Neuronal stem cell (in vitro differentiated cells): Measurements from ENCODE around the gene KCTD12. TPM values are rescaled to one million over a fixed set of nuclear protein-coding genes. Genes with fewer than 3 reads are reported as not detected.
A peak's percentile ranks its signal among the peaks of the same experiment; 100 is the strongest.

Experiments
- DNase-seq: peaks from one replicate; pipeline ENCODE4 v3.0.0-alpha.2; 2013; ENCODE audit warnings: low spot score
- H2AFZ ChIP-seq: one replicate; pipeline ENCODE4 v1.6.1; 2013; ENCODE audit warnings: mild to moderate bottlenecking, low read length, inconsistent platforms
- H2AK5ac ChIP-seq: 2 replicates; pipeline ENCODE4 v1.6.1; 2013; ENCODE audit warnings: low read depth, mild to moderate bottlenecking, inconsistent platforms, low read length, moderate library complexity, mixed read lengths
- H2BK120ac ChIP-seq: 2 replicates; pipeline ENCODE4 v1.6.1; 2013; ENCODE audit warnings: low read depth, mild to moderate bottlenecking, inconsistent platforms, low read length, moderate library complexity, mixed read lengths
- H2BK12ac ChIP-seq: one replicate; pipeline ENCODE4 v1.6.1; 2013; ENCODE audit warnings: low read length, inconsistent platforms
- H2BK15ac ChIP-seq: 2 replicates; pipeline ENCODE4 v1.6.1; 2013; ENCODE audit warnings: mild to moderate bottlenecking, low read length, inconsistent platforms, mixed read lengths
- H2BK5ac ChIP-seq: one replicate; pipeline ENCODE4 v1.6.1; 2013; ENCODE audit warnings: inconsistent platforms, mild to moderate bottlenecking, low read length, moderate library complexity
- H3K14ac ChIP-seq: one replicate; pipeline ENCODE4 v1.6.1; 2013; ENCODE audit warnings: low read length, inconsistent platforms
- H3K18ac ChIP-seq: 2 replicates; pipeline ENCODE4 v1.6.1; 2013; ENCODE audit warnings: low read length, inconsistent platforms
- H3K23ac ChIP-seq: 2 replicates; pipeline ENCODE4 v1.6.1; 2013; ENCODE audit warnings: low read depth, mild to moderate bottlenecking, mixed read lengths, low read length, inconsistent platforms; ENCODE audit not compliant: poor library complexity
- H3K27ac ChIP-seq: replicated peaks from 3 replicates; pipeline ENCODE4 v1.5.1; 2013; ENCODE audit warnings: low read length, inconsistent platforms
- H3K27me3 ChIP-seq, 3 experiments: 2 replicates each; pipeline ENCODE4 v1.6.1; 2013; ENCODE audit warnings: low read length in 3 of 3, mild to moderate bottlenecking in 2 of 3, inconsistent platforms in 1 of 3, low read depth in 1 of 3, mixed read lengths in 1 of 3, moderate library complexity in 1 of 3; ENCODE audit not compliant: control insufficient read depth in 3 of 3, insufficient read depth in 3 of 3
- H3K36me3 ChIP-seq, 2 donors: replicated peaks in 1 of 2; 2 replicates each; pipeline ENCODE4 v1.6.1; 2013; ENCODE audit warnings: low read length in 2 of 2; ENCODE audit not compliant: control insufficient read depth in 2 of 2, insufficient read depth in 2 of 2
- H3K4ac ChIP-seq: 2 replicates; pipeline ENCODE4 v1.6.1; 2013; ENCODE audit warnings: inconsistent platforms, mild to moderate bottlenecking, low read length, moderate library complexity
- H3K4me1 ChIP-seq, 2 donors: 1 replicate in 1 of 2; 2 replicates in 1 of 2; pipeline ENCODE4 v1.6.1; 2013; ENCODE audit warnings: low read length in 2 of 2, low read depth in 1 of 2; ENCODE audit not compliant: control insufficient read depth in 2 of 2, insufficient read depth in 1 of 2
- H3K4me2 ChIP-seq: one replicate; pipeline ENCODE4 v1.6.1; 2013; ENCODE audit warnings: mild to moderate bottlenecking, low read length, inconsistent platforms; ENCODE audit not compliant: insufficient read depth, poor library complexity, severe bottlenecking
- H3K4me3 ChIP-seq, 2 donors: 2 replicates each; pipeline ENCODE4 v1.5.1; 2013; ENCODE audit warnings: low read length in 2 of 2, mild to moderate bottlenecking in 2 of 2, inconsistent platforms in 1 of 2, moderate library complexity in 1 of 2
- H3K79me1 ChIP-seq: one replicate; pipeline ENCODE4 v1.6.1; 2013; ENCODE audit warnings: low read depth, mild to moderate bottlenecking, inconsistent platforms, low read length, moderate library complexity
- H3K9ac ChIP-seq: one replicate; pipeline ENCODE4 v1.6.1; 2013; ENCODE audit warnings: mild to moderate bottlenecking, low read depth, low read length, inconsistent platforms; ENCODE audit not compliant: poor library complexity
- H3K9me3 ChIP-seq, 2 donors: replicated peaks in 1 of 2; 2 replicates each; pipeline versions ENCODE3 to v1.6.1; 2013; ENCODE audit warnings: low read length in 2 of 2, mild to moderate bottlenecking in 2 of 2, inconsistent platforms in 1 of 2, low read depth in 1 of 2, mixed read lengths in 1 of 2, moderate library complexity in 1 of 2; ENCODE audit not compliant: control insufficient read depth in 2 of 2, insufficient read depth in 1 of 2
- H4K8ac ChIP-seq: one replicate; pipeline ENCODE4 v1.6.1; 2013; ENCODE audit warnings: low read depth, mild to moderate bottlenecking, inconsistent platforms, low read length, moderate library complexity
- H4K91ac ChIP-seq: one replicate; pipeline ENCODE4 v1.6.1; 2013; ENCODE audit warnings: low read length, low read depth, mild to moderate bottlenecking, inconsistent platforms; ENCODE audit not compliant: poor library complexity
- WGBS, 2 donors: extraction: QIAGEN DNeasy Blood & Tissue Kit; methylation state at CpG; one replicate each; pipeline ENCODE4 v1.1.7; 2013; ENCODE audit warnings: missing lambda C conversion rate in 2 of 2, mixed read lengths in 1 of 2; ENCODE audit not compliant: insufficient read length in 2 of 2, insufficient replicate concordance in 1 of 2; ENCODE audit errors: extremely low coverage in 2 of 2; 5-methylcytosine and 5-hydroxymethylcytosine counted together
- polyA plus RNA-seq, 2 experiments: library from polyadenylated mRNA; stranded (reverse); fragments of 200-250 nt; gene quantifications; one replicate each; pipeline ENCODE4 v1.2.3, GENCODE V29; 2013

KCTD12 gene
- 2.8 TPM for polyA plus RNA-seq (2013, experiment 1 of 2)
- 2.7 TPM for polyA plus RNA-seq (2013, experiment 2 of 2)

- H3K4me1 ChIP-seq, result peaks cover 2 to 3% of the 10 kb centered on the region in 2 donors
- H2BK120ac ChIP-seq, result peak within 1 kb of the TSS; percentile 35
- H3K4me2 ChIP-seq, result peak within 1 kb of the TSS; percentile 96
- peak within 1 kb of the TSS; percentile 94 for H3K14ac ChIP-seq
- H4K8ac ChIP-seq, result peak within 1 kb of the TSS; percentile 88
- H2AFZ ChIP-seq, result peak within 1 kb of the TSS; percentile 99
- peak within 1 kb of the TSS; percentile 55 to 80 for H3K4me3 ChIP-seq
- H3K9ac ChIP-seq, result peak within 1 kb of the TSS; percentile 87
- peak within 1 kb of the TSS; percentile 83 for H2AK5ac ChIP-seq
- H2BK5ac ChIP-seq, result peak within 1 kb of the TSS; percentile 39
- no peaks in the 10 kb centered on the region for H3K9me3 ChIP-seq
- peaks cover 2 to 70% (median 29%) of the 10 kb centered on the region in 3 experiments for H3K27me3 ChIP-seq
- no peaks in the 10 kb centered on the region for H3K79me1 ChIP-seq
- WGBS, 2 donors, result no CpG with 5 or more reads among the region's 83 CpGs
- no peak within 1 kb of the TSS for H4K91ac ChIP-seq
- H2BK12ac ChIP-seq, result peak within 1 kb of the TSS; percentile 30
- peak within 1 kb of the TSS; percentile 93 for H3K18ac ChIP-seq
- H3K36me3 ChIP-seq, result no peaks in the 10 kb centered on the region
- H3K23ac ChIP-seq, result peak within 1 kb of the TSS; percentile 85
- peak; percentile 80 for DNase-seq
- no peak within 1 kb of the TSS for H3K4ac ChIP-seq
- H3K27ac ChIP-seq, result no peak within 1 kb of the TSS
- H2BK15ac ChIP-seq, result no peak within 1 kb of the TSS
Observed at GRCh38 chr13:76886292-76887075, at the start of gene KCTD12. TSS of gene KCTD12 (minus strand) at chr13:76886405. CDS start at chr13:76886148, 257 bp downstream.

GRCh38 chr13:76934671-76935070 is 48.5 kb upstream of the KCTD12 start:
- Histone ChIP-seq H3K4me3 (no peak overlapping the region), H4K8ac (no peak overlapping the region), H3K4me1 (no peaks in the 10 kb centered on the region), H2BK12ac (no peak overlapping the region), H2AK5ac (no peak overlapping the region), H3K14ac (no peak overlapping the region), H3K27ac (no peak overlapping the region), H3K27me3 (no peaks in the 10 kb centered on the region), H3K18ac (no peak overlapping the region), H3K9ac (no peak overlapping the region), H3K23ac (no peak overlapping the region), H2BK120ac (no peak overlapping the region), H3K79me1 (no peaks in the 10 kb centered on the region), H2AFZ (no peak overlapping the region), H4K91ac (no peak overlapping the region), H3K9me3 (no peaks in the 10 kb centered on the region), H3K36me3 (no peaks in the 10 kb centered on the region), H3K4ac (no peak overlapping the region), H2BK15ac (no peak overlapping the region), H3K4me2 (no peak overlapping the region), H2BK5ac (no peak overlapping the region)
- no CpG with 5 or more reads among the region's 1 CpG for WGBS, 2 donors
- DNase-seq, result no peak

- Histone ChIP-seq H3K14ac (no peak overlapping the region), H3K4me2 (no peak overlapping the region), H3K9ac (no peak overlapping the region), H2BK12ac (no peak overlapping the region), H3K36me3 (no peaks in the 10 kb centered on the region), H3K4me1 (no peaks in the 10 kb centered on the region), H3K18ac (no peak overlapping the region), H2BK120ac (no peak overlapping the region), H3K79me1 (no peaks in the 10 kb centered on the region), H2BK5ac (no peak overlapping the region), H2AFZ (no peak overlapping the region), H4K8ac (no peak overlapping the region), H3K9me3 (no peaks in the 10 kb centered on the region), H3K23ac (no peak overlapping the region), H3K27ac (no peak overlapping the region), H4K91ac (no peak overlapping the region), H3K27me3 (no peaks in the 10 kb centered on the region), H3K4me3 (no peak overlapping the region), H2AK5ac (no peak overlapping the region), H3K4ac (no peak overlapping the region), H2BK15ac (no peak overlapping the region)
- WGBS, 2 donors, result no CpG with 5 or more reads among the region's 4 CpGs
- no peak for DNase-seq
Observed at GRCh38 chr13:76932076-76932475, 45.9 kb upstream of the KCTD12 start.

GRCh38 chr13:76929851-76930374 is 43.7 kb upstream of the KCTD12 start:
- Histone ChIP-seq H3K18ac (no peak overlapping the region), H2AK5ac (no peak overlapping the region), H3K23ac (no peak overlapping the region), H3K4me1 (no peaks in the 10 kb centered on the region), H3K4ac (no peak overlapping the region), H4K8ac (no peak overlapping the region), H3K9me3 (no peaks in the 10 kb centered on the region), H2BK15ac (no peak overlapping the region), H3K79me1 (no peaks in the 10 kb centered on the region), H2BK120ac (no peak overlapping the region), H3K27me3 (no peaks in the 10 kb centered on the region), H3K14ac (no peak overlapping the region), H3K4me3 (no peak overlapping the region), H2BK5ac (no peak overlapping the region), H4K91ac (no peak overlapping the region), H3K9ac (no peak overlapping the region), H3K4me2 (no peak overlapping the region), H3K27ac (no peak overlapping the region), H2BK12ac (no peak overlapping the region), H2AFZ (no peak overlapping the region), H3K36me3 (no peaks in the 10 kb centered on the region)
- no CpG with 5 or more reads among the region's 2 CpGs for WGBS, 2 donors
- DNase-seq, result no peak
